Measurements from ENCODE around the gene OTUB2.

DNA sequence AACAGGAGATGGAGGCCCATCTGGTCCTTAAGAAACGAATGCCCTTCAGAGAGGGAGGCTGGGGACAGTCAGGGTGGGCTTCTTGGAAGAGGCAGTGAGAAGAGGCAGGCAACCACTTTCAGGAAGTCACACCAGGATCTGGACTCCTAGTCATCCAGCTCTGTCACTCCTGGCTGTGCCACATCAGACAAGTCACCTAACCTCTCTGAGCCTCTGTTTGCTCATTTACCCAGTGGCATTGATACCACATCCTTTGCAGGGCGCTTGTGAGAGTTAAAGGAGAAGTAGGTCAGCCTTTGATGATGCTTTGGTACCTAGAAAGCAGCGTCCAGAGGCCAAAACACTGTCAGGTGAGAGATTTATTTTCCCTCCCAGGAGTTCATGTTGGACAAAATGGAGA, 17.9 kb upstream of the OTUB2 start:
- TF ChIP-seq, protein P1, sequence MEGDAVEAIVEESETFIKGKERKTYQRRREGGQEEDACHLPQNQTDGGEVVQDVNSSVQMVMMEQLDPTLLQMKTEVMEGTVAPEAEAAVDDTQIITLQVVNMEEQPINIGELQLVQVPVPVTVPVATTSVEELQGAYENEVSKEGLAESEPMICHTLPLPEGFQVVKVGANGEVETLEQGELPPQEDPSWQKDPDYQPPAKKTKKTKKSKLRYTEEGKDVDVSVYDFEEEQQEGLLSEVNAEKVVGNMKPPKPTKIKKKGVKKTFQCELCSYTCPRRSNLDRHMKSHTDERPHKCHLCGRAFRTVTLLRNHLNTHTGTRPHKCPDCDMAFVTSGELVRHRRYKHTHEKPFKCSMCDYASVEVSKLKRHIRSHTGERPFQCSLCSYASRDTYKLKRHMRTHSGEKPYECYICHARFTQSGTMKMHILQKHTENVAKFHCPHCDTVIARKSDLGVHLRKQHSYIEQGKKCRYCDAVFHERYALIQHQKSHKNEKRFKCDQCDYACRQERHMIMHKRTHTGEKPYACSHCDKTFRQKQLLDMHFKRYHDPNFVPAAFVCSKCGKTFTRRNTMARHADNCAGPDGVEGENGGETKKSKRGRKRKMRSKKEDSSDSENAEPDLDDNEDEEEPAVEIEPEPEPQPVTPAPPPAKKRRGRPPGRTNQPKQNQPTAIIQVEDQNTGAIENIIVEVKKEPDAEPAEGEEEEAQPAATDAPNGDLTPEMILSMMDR (conservative IDR thresholded peaks at IDR 0.05; ENCODE audit: low read depth, low read length): no peak
- TF ChIP-seq EZH2 (IDR thresholded peaks at IDR 0.05; ENCODE audit: low read length, unreplicated experiment): no peak

All from PC-3 (cell line).